NCI-H1105 (cell line): ENCODE measurements around the gene EGFL8.

Experiments
- DNase-seq: peaks from one replicate; lab custom pipeline; 2025; lab: John Stamatoyannopoulos, UW

EGFL8 gene

DNA sequence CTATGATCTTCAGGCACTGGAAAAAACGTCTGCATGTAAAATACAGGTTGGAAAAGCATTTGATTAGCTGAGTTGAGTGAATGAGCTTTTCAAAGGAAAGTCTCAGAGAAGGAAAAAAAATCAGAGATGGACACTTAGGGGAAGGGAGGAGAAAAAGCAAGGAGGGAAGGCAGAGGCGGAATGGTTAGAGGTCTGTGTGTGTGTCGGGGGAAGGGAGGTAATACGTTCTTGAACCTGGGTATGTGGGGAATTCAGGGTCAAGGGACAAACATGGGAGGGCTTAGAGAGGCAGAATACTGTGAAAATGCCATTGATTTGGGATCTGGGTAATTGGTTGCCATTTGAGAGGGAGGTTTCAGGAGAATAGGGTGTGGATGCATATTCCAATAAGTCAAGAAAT is 17.7 kb upstream of the EGFL8 start:
- DNase-seq = no peak

GRCh38 chr6:32147401-32148132 is 16.8 kb upstream of the EGFL8 start:
- no peak for DNase-seq

DNA sequence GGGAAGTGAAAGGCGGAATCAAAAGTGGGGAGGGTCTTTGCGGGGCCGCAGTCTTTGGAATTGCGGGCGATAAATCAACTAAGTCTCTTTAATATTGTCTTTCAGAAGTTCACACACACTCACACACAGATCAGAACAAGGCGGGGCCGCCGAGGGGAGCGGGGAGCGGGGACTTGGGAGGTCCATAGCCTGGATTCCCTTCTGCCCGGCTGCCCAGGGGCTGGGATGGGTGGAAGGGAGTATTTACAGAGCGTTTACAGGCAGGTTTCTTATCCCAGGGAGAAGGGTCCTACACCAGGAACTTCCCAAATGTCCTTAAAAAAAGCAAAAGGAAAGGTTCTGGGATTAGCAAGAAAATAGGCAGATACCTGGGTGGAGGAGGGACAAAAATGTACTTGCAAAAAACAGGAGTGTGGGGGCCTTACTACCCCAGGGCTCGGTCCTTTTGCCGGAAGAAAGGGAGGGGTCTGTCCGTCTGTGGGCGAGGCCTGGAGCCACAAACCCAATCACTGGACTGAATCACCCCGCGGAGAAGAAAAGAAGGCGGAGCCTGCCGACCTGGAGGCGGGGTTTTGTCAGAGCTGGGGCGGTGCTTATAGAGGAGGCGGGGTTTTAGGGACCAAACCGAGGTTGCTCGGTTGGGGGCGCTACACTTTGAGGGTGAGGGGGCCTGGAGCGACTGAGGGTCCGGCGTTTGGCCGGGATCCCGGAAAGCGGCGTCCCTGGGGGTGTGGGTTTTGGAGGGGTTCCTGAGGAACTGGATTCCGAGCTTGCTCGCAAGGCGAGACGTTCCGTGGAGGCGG is 15.9 kb upstream of the EGFL8 start:
- DNase-seq = no peak

DNA sequence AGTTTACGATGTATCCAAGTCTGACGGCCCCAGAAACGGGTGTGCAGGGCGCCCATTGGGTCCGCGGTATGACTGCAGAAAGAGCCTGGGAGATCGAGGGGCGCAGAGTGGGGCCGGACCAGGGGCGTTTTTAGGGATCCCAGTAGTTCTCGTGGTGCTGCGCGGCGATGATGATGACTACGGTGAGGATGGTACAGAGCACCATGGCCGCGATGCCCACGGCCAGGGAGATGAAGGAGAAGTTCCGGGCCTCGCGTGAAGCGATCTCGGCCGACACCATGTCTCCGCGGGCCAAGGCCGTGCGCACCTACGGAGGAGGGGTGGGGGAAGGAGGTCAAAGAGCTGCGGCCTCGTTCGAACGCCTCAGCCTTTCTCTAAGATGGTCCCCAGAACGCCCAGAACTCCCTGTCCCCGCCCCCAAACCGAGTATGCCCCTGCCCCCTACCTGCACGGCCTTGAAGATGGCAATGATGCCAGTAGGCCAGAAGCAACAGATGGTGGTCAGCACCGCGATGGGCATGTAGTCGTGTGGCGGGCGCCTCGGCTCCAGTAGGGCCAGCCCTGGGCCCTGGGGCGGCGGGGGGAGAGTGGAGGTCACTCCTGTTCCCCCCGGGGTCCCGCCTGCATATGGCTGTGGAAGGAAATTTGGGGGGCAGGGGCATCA is 15.2 kb upstream of the EGFL8 start:
- DNase-seq = no peak

DNA sequence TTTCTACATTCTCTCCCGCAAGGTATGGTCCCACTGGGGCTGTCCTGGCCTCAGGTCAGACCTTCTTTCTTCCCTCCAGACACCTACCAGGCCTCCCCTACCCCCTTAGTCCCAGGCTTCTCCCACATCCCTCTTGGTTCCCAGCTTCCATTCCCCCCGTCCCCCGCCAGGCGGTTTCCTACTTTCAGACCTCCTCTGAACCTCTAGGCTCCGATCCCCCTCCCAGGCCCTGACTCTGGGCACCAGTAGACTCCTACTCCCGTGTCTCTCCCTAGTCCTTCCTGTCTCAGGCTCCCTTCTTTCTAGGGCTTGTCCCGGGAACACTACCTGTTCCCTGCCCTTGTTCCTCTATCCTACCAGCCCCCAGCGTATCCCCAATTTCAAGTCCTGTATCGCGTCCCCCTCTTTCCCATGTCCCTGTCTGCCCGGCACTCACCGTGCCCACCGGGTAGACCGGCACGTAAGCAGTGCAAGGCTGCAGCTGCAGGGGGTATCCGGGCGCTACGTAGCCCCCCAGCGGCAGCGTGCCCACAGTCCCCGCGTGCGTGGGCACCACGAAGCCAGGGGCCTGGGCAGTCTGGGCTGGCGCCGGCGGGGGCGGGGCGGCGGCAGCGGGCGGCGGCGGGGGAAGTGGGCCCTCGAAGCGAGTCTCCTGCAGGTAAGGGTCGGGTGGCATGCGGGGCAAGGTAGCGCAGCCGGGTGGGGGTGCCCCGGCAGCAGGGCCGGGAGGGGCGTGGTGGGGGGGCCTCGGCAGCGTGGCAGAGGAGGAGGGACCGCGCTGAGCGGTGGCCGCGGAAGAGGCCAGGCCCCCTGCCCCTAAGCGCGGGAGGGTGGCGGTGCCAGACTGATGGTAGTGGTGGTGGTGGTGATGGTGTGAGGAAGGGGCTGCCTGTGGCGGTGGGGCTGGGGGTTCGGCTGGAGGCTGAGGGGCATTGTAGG is 14.2 kb upstream of the EGFL8 start:
- DNase-seq = no peak

DNA sequence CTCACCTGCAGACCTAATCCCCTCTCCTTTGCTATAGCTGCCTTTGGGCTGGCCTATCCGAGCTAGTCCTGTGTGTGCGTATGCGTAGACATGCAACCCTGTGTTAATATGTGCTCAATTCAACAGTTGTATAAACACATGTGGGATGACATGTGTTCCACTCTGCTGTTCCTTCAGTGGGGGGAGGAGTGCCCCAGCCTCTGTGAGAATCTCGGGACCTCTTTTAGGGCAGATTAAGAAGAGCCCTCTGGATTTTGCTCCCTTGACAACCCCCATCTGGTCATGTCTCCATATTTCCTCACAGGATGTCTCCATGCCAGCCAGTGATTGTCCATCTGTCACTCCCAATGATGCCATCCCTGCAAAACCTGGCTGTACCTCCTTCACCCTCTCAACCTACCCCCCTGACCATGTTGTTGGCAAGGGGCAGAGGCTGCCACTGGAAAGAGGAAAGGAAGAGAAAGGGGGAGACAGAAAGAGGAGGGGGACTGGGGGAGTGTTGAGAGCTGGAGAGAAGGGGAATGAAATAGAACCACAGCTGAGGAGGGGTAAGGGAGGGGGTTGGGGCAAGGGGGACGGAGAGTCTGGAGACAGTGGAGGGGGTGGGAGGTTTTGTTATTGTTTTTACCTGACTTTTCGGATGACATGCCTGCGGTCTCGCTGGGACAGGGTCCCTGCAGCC is 13.1 kb upstream of the EGFL8 start:
- DNase-seq = no peak

GRCh38 chr6:32151863-32152768 is 12.3 kb upstream of the EGFL8 start, which contains the start of gene PRRT1:
TSS of gene PRRT1 (minus strand) at chr6:32151939. CDS start at chr6:32151827, 112 bp downstream.
- no peak for DNase-seq

- no peak for DNase-seq
These were observed 11.4 kb upstream of the EGFL8 start for GRCh38 chr6:32152769-32153563.

DNA sequence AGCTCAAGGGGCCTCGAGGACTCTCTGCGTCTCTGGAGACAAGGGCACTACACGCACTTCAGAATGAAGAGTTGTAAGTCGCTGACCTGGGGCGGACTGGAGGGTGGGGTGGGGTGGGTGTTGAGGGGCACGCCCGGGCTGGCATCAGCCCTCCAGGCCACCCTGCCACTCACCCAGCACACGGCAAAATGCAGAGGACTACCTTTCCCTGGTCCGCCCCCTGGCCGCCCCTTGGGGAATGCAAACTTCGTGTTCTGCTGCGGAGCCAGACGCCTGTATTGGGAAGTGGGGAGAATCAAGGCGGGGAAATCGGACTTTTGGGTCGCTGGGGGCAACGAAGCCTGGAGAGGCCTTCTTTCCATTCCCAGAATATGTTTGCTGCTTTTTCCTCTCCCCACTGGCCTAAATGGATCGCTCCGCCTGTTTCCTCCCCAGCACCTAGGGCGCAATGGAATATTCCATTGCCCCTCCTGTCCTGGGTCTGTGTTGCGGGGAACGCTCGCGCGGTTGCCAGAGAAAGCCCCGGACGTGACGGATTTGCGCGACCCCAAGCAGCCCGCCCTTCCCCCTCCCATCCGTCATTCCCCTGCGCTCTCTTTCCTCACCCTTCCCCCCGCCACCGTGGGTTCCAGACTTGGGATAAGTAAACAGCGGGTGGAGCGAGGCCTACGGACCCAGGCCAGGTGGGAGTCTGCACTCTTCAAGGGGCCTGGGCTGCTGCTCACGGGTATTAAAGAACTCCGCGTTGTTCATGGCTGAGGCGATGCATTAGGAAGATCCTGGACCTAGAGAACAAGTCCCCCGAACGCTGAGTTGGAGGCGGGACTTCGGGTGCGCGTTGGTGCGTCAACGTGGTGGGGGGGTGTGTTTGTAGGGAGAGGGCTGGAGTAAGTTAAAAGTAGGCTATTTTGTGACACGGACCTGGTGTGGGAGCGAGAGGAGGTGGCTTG is 10.6 kb upstream of the EGFL8 start, which contains the start of gene PPT2:
PPT2 (plus strand) TSS at position 578 of the 950 bp plus-strand sequence. CDS start 454 bp downstream, outside the sequence.
- peak; percentile 82 for DNase-seq

DNA sequence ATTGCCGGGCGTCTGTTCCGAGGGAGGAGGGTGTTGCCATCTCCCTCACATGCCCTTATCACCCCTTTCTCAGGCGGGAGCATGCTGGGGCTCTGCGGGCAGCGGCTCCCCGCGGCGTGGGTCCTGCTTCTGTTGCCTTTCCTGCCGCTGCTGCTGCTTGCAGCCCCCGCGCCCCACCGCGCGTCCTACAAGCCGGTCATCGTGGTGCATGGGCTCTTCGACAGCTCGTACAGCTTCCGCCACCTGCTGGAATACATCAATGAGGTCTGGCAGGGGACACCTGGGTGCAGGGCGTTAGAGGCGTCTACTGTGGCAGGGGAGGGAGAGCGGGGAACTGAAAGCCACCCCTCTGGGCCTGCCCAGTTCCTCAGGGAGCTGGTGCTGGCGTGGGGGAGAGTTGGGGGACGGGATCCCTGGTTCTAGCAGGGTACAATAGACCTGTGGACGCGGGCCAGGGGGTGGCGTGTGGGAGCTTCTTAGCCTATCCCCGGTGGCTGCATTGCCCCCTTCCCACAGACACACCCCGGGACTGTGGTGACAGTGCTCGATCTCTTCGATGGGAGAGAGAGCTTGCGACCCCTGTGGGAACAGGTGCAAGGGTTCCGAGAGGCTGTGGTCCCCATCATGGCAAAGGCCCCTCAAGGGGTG is 9.8 kb upstream of the EGFL8 start:
- peak; percentile 69 for DNase-seq

DNA sequence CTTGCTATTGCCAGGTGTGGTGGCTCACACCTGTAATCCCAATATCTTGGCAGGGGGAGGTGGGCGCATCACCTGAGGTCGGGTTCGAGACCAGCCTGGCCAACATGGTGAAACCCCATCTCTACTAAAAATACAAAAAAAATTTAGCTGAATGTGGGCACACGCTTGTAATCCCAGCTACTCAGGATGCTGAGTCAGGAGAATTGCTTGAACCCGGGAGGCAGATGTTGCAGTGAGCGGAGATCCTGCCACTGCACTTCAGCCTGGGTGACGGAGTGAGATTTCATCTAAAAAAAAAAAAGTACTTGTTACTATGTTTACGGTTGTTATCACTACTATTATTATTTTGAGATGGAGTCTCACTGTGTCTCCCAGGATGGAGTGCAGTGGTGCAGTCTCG is 7.5 kb upstream of the EGFL8 start:
- no peak for DNase-seq

DNA sequence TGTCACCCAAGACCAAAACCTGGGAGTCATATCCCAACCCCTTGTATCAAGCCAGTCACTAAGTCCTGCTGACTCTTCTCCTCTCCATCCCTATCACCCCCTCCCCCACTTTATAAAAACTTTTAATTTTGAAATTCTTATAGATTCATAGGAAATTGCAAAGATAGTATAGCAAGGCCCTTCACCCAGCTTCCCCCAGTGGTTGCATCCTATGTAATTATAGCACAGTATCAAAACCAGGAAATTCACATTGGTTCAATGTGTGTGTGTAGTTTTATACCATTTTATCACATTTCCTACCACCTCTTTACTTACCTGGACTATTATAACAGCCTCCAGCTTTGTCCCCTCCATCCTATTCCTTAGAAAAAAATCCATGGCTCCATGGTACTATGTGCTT is 6.3 kb upstream of the EGFL8 start:
- no peak for DNase-seq

DNA sequence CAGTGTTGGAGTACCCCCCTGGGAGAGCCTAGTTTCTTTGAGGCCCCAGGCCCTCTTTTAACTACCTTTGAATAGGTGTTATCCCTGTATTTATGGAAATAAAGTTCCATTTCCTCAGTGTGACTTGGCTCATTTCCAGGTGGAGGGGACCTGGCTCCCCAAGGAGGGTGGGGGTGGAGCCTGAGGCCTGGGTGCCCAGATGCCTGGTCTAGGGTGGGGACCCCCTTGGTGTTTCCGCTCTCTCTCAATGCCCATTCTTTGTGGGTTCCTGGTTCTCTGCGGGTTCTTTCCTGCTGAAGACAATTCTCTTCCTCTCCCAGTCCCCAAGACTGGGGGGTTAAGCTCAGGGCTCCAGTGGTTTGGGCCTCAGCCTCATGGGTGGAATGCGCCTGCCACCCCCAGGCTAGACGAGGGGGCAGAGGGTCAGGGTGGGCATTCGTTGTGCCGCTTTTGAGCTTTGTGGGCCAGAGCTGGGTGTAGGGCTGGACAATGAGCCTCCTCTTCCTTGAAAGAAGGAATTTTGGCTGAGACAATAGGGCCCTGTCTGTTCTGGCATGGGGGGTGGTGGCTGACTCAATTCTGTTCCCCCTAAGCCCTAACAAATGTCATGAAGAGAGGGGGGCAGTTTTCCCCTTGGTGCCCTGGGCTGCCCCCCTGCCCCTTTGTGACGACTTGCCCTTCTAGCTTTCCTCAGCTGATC is 686 bp upstream of the EGFL8 start:
- no peak for DNase-seq

GRCh38 chr6:32166411-32167061 is 2.1 kb downstream of the EGFL8 start:
- no peak for DNase-seq

GRCh38 chr6:32167154-32167760 is 2.9 kb downstream of the EGFL8 start:
- no peak for DNase-seq

DNA sequence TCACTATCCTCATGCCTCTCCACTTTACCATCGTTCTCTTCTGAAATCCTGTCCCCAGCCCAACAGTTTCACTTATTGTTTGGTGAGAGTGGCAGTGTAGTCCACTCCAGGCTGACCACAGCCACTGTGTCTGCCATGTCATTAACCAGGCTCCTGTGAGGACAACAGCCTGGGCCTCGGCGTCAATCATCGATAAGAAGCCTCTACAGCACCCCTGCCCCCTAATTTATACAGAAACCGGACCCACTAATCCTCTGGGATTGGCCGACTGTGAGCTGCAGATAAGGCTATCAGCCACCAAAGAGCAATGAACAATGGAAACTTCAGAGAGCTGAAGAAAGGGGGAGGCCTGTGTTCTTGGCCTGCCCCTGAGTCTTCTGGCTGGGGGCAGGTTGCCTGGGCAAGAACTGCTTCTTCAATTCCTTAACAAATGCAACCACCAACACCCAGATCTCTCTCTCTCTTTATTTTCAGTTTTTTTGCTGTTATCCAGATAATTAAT is 3.4 kb downstream of the EGFL8 start:
- no peak for DNase-seq
